ENCODE data around the gene KLF15. TPM values are rescaled to one million over a fixed set of nuclear protein-coding genes. Genes with fewer than 3 reads are reported as not detected.

The KLF15 gene
- polyA plus RNA-seq, 1 donor (not counting 4 experiments of a cell fraction or from before 2014, with no cell fraction given), result 0.03 TPM

DNA sequence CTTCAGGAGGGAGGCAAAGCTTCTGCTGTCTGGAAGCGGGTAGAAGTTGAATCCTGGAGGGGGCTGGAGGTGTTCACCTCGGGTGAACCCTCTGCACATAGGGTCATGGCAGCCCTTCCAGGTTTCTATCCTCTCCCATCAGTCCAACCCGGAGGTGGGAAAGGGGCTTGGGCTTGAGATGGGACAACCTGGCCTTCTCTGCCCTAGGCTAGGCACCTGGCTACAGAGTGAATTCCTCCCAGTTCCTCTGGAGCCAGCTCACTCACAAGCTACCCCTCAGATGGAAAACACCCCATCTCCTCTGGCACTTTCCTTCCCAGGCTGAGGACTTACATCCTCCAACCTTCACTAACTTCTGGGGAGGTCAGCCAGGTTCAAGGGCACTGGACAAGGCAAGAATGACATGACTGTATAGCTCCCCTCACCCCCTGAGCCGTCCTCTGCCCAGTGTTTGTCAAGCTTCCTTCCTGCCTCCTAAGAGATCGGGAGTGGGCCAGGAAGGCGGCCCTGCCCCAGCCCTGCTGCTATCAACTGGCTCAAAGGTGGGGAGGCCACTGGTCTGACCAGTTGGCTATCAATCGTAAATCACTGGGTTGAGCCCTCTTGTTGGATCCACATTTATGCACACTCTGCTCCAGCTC is 45.8 kb downstream of the KLF15 start:
- dilution Hi-C loops (cut with MboI; ENCODE audit: extremely low pct_ligation_motif_present, low sequenced_read_pairs), result no loop called here
- H4K20me1 ChIP-seq (ENCODE audit: control insufficient read depth, extremely low read depth, insufficient read depth, low read length), result no peaks in the 10 kb centered on the region
- FAIRE-seq, result no peak
- H3K79me2 ChIP-seq (ENCODE audit: control insufficient read depth, insufficient read depth, low read length), result no peaks in the 10 kb centered on the region
- no peak for DNase-seq (ENCODE audit: low read depth, low spot score)
- no peak overlapping the region for H3K4me2 ChIP-seq (ENCODE audit: control insufficient read depth, extremely low read depth, insufficient read depth, low read depth, low read length)
- H3K4me3 ChIP-seq (ENCODE audit: control insufficient read depth in 2 of 3, extremely low read depth in 1 of 3, insufficient read depth in 2 of 3, low read depth in 1 of 3, low read length in 3 of 3), result no peak overlapping the region
- no peak overlapping the region for H2AFZ ChIP-seq (ENCODE audit: control insufficient read depth, low read length)
- no peak overlapping the region for H3K9ac ChIP-seq (ENCODE audit: control insufficient read depth, extremely low read depth, insufficient read depth, low read length)
- H3K27ac ChIP-seq (ENCODE audit: control insufficient read depth, insufficient read depth, low read length), result no peak overlapping the region
- no peaks in the 10 kb centered on the region for H3K9me3 ChIP-seq (ENCODE audit: control insufficient read depth, low read depth, low read length)
- H3K36me3 ChIP-seq (ENCODE audit: control insufficient read depth in 2 of 2, extremely low read depth in 1 of 2, insufficient read depth in 2 of 2, low read length in 2 of 2), result no peaks in the 10 kb centered on the region
- H3K4me1 ChIP-seq (ENCODE audit: control insufficient read depth, extremely low read depth, insufficient read depth, low read length), result no peaks in the 10 kb centered on the region
- TF ChIP-seq EZH2 (IDR thresholded peaks at IDR 0.05; ENCODE audit: low read length), result no peak
- TF ChIP-seq, protein P1, sequence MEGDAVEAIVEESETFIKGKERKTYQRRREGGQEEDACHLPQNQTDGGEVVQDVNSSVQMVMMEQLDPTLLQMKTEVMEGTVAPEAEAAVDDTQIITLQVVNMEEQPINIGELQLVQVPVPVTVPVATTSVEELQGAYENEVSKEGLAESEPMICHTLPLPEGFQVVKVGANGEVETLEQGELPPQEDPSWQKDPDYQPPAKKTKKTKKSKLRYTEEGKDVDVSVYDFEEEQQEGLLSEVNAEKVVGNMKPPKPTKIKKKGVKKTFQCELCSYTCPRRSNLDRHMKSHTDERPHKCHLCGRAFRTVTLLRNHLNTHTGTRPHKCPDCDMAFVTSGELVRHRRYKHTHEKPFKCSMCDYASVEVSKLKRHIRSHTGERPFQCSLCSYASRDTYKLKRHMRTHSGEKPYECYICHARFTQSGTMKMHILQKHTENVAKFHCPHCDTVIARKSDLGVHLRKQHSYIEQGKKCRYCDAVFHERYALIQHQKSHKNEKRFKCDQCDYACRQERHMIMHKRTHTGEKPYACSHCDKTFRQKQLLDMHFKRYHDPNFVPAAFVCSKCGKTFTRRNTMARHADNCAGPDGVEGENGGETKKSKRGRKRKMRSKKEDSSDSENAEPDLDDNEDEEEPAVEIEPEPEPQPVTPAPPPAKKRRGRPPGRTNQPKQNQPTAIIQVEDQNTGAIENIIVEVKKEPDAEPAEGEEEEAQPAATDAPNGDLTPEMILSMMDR (optimal IDR thresholded peaks at IDR 0.05 in 1 of 3, IDR thresholded peaks at IDR 0.05 in 1 of 3, conservative IDR thresholded peaks at IDR 0.05 in 1 of 3; ENCODE audit: extremely low read depth in 1 of 3, insufficient read depth in 2 of 3, low read length in 3 of 3), result no peak
- no peaks in the 10 kb centered on the region for H3K27me3 ChIP-seq (ENCODE audit: control insufficient read depth, extremely low read depth, insufficient read depth, low read length)
- no peaks in the 10 kb centered on the region for H3K9me1 ChIP-seq (ENCODE audit: control insufficient read depth, extremely low read depth, insufficient read depth, low read length)

DNA sequence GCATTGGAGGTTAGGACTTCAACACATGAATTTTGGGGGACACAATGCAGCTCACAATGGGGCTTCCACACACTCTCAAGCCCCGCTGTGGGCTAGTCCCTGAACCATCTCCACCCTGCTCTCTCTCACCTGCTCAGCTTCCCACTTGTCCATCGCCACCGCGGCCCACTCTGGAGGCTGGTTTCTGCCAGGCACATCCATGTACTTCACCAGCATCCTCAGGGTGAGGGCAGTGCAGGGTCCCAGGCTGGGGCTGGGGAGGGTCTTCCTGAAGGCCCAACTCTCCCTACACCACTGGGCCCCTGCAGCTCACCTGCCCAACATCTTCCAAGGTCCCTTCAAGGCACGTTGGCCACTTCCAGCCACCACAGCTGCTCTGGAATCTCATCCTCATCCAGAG is 46.4 kb downstream of the KLF15 start:
- no peak for FAIRE-seq
- Histone ChIP-seq H3K27me3 (ENCODE audit: control insufficient read depth, extremely low read depth, insufficient read depth, low read length) (no peaks in the 10 kb centered on the region), H3K27ac (ENCODE audit: control insufficient read depth, insufficient read depth, low read length) (no peak overlapping the region), H3K36me3 (ENCODE audit: control insufficient read depth in 2 of 2, extremely low read depth in 1 of 2, insufficient read depth in 2 of 2, low read length in 2 of 2) (no peaks in the 10 kb centered on the region), H2AFZ (ENCODE audit: control insufficient read depth, low read length) (no peak overlapping the region), H3K9me1 (ENCODE audit: control insufficient read depth, extremely low read depth, insufficient read depth, low read length) (no peaks in the 10 kb centered on the region), H4K20me1 (ENCODE audit: control insufficient read depth, extremely low read depth, insufficient read depth, low read length) (no peaks in the 10 kb centered on the region), H3K4me3 (ENCODE audit: control insufficient read depth in 2 of 3, extremely low read depth in 1 of 3, insufficient read depth in 2 of 3, low read depth in 1 of 3, low read length in 3 of 3) (no peak overlapping the region), H3K4me1 (ENCODE audit: control insufficient read depth, extremely low read depth, insufficient read depth, low read length) (peaks cover 1% of the 10 kb centered on the region), H3K9me3 (ENCODE audit: control insufficient read depth, low read depth, low read length) (no peaks in the 10 kb centered on the region), H3K79me2 (ENCODE audit: control insufficient read depth, insufficient read depth, low read length) (no peaks in the 10 kb centered on the region), H3K9ac (ENCODE audit: control insufficient read depth, extremely low read depth, insufficient read depth, low read length) (no peak overlapping the region), H3K4me2 (ENCODE audit: control insufficient read depth, extremely low read depth, insufficient read depth, low read depth, low read length) (no peak overlapping the region)
- dilution Hi-C loops (cut with MboI; ENCODE audit: extremely low pct_ligation_motif_present, low sequenced_read_pairs), result no loop called here
- TF ChIP-seq, protein P1 (optimal IDR thresholded peaks at IDR 0.05 in 1 of 3, IDR thresholded peaks at IDR 0.05 in 1 of 3, conservative IDR thresholded peaks at IDR 0.05 in 1 of 3; ENCODE audit: extremely low read depth in 1 of 3, insufficient read depth in 2 of 3, low read length in 3 of 3), result no peak
- no peak for TF ChIP-seq EZH2 (IDR thresholded peaks at IDR 0.05; ENCODE audit: low read length)
- no peak for DNase-seq (ENCODE audit: low read depth, low spot score)
